HG03280 (cell line): ENCODE results near the gene CLDN16.

Source experiments
- ATAC-seq: cut with Tn5 transposase; IDR thresholded peaks from one replicate; pipeline ENCODE4 v1.9.1; 2021; ENCODE audit warnings: mild to moderate bottlenecking, moderate library complexity; ENCODE audit not compliant: unreplicated experiment

The CLDN16 gene

GRCh38 chr3:190378240-190378891 lies 9.6 kb upstream of the CLDN16 start:
- ATAC-seq, result no peak

- ATAC-seq, result no peak
Observed at GRCh38 chr3:190380184-190380583, 7.8 kb upstream of the CLDN16 start.

GRCh38 chr3:190381441-190381840 lies 6.5 kb upstream of the CLDN16 start:
- no peak for ATAC-seq

GRCh38 chr3:190382082-190382481 lies 5.9 kb upstream of the CLDN16 start:
- ATAC-seq, result no peak

GRCh38 chr3:190384309-190384756 lies 3.6 kb upstream of the CLDN16 start:
- peak; percentile 79 for ATAC-seq

- no peak for ATAC-seq
Observed at GRCh38 chr3:190385731-190386688, 2.0 kb upstream of the CLDN16 start.

- ATAC-seq, result no peak
Observed at GRCh38 chr3:190388703-190389102, 740 bp downstream of the CLDN16 start.

GRCh38 chr3:190396001-190396400 lies 8.0 kb downstream of the CLDN16 start:
- no peak for ATAC-seq

GRCh38 chr3:190397889-190398288 lies 9.9 kb downstream of the CLDN16 start:
- ATAC-seq, result no peak

GRCh38 chr3:190399677-190400076 lies 11.7 kb downstream of the CLDN16 start:
- ATAC-seq, result no peak

GRCh38 chr3:190401963-190402362 lies 14.0 kb downstream of the CLDN16 start:
- ATAC-seq, result no peak

GRCh38 chr3:190404715-190405114 lies 16.8 kb downstream of the CLDN16 start:
- no peak for ATAC-seq

GRCh38 chr3:190414297-190414696 lies 26.3 kb downstream of the CLDN16 start:
- no peak for ATAC-seq

- no peak for ATAC-seq
Observed at GRCh38 chr3:190424108-190424477, 36.1 kb downstream of the CLDN16 start.

- peak; percentile 69 for ATAC-seq
Observed at GRCh38 chr3:190424478-190425439, 36.8 kb downstream of the CLDN16 start.

- ATAC-seq, result no peak
Observed at GRCh38 chr3:190425833-190426232, 37.9 kb downstream of the CLDN16 start.

- no peak for ATAC-seq
Observed at GRCh38 chr3:190426806-190427507, 39.0 kb downstream of the CLDN16 start.

- ATAC-seq, result no peak
Observed at GRCh38 chr3:190429681-190430080, 41.7 kb downstream of the CLDN16 start.

GRCh38 chr3:190430906-190431305 lies 42.9 kb downstream of the CLDN16 start:
- no peak for ATAC-seq

GRCh38 chr3:190432216-190432615 lies 44.3 kb downstream of the CLDN16 start:
- no peak for ATAC-seq
